ENCODE results near the gene GPR143.

Gene GPR143

DNA sequence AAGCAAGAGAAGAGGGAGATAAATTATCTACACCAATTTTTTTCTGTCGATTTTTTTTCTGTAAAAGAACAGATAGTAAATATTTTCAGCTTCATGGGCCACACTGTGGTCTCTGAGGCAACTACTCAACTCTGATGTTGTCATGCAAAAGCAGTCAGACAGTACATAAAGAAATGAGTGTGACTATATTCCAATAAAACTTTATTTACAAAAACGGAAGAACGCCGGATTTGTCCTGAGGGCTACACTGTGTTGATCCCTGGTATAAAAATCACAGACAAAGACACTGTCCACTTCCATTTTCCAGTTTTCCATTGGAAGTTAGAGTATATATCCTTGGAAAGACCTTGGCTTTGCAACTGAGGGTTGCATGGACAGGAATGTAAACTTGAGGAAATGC lies 18.0 kb downstream of the GPR143 start:
- no peak for FAIRE-seq
- TF ChIP-seq, protein P1, sequence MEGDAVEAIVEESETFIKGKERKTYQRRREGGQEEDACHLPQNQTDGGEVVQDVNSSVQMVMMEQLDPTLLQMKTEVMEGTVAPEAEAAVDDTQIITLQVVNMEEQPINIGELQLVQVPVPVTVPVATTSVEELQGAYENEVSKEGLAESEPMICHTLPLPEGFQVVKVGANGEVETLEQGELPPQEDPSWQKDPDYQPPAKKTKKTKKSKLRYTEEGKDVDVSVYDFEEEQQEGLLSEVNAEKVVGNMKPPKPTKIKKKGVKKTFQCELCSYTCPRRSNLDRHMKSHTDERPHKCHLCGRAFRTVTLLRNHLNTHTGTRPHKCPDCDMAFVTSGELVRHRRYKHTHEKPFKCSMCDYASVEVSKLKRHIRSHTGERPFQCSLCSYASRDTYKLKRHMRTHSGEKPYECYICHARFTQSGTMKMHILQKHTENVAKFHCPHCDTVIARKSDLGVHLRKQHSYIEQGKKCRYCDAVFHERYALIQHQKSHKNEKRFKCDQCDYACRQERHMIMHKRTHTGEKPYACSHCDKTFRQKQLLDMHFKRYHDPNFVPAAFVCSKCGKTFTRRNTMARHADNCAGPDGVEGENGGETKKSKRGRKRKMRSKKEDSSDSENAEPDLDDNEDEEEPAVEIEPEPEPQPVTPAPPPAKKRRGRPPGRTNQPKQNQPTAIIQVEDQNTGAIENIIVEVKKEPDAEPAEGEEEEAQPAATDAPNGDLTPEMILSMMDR (IDR thresholded peaks at IDR 0.05; ENCODE audit: insufficient read depth, missing control alignments): no peak

DNA sequence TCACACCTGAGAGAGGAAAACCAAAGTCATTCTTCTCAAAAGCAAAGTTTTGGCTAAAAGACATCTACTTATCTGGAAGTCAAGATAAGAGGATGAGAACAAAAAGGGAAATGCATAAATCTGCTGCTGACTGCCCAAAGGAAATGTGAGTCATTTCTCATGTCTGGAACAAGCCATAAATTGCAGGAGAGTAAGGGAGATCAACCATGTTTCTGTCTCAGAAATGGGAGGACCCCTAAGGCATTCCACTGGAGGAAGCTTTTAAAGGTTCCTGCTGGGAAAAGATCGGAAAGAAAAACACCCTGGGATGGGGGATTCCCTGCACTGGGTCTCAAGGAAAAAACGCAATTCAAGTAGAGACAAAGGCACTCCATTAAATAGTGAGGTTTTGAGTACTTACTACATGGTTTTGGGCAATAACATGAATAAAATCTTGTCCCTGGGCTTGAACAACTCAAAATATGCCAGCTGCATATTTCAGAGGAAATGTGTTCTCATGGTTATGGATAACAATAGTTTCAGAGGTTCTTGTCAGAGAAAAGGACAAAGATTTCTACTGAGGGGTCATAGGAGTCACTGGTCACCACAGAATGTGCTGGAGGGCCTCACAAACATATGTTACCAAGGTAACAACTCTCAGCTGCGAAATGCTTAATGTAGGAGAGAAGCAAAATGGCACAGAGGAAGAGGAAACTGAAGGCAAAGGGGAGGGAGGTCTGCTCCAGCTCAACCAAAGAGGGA lies 19.3 kb downstream of the GPR143 start:
- TF ChIP-seq, protein P1 (IDR thresholded peaks at IDR 0.05; ENCODE audit: insufficient read depth, missing control alignments): no peak
- FAIRE-seq: no peak
- DNase-seq (ENCODE audit: insufficient read length, low spot score): no peak

More for the DNA sequence above, 18.0 kb downstream of the GPR143 start:
- no peak for DNase-seq (ENCODE audit: insufficient read length, low spot score)

DNA sequence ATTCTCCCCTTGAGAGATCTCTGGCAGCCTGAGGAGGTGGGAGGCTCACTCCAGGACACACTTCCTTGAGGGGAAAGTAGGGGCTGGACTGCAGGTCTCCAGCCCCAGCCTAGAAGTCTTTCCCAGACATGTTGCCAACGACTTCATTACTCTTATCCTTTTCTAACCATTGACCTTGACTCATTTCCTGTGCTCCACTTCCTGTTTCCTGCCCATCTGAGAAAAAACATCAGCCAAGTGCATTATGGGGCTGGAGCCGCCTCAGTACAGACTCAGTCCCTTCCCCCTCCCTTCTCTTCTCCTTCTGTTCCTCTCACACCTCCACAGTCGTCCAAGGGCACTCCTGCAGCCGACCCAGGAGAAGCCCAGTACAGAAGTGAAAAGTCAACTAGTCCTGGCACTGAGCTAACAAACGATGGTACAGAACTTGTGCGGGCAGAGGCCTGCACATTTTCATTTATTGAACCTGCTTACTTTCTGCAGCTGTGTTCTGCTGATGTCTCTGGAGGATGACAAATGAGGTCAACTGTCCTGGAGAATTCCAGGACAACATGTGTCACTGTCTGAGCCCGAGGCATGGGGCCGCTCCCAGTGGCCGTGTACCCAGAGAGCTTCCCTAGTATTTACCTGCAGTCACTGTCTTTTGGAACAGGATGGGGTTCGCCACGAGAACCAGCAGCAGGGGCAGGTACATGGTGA lies 20.1 kb downstream of the GPR143 start:
- DNase-seq (ENCODE audit: insufficient read length, low spot score): no peak
- FAIRE-seq: no peak
- TF ChIP-seq, protein P1 (IDR thresholded peaks at IDR 0.05; ENCODE audit: insufficient read depth, missing control alignments): no peak

DNA sequence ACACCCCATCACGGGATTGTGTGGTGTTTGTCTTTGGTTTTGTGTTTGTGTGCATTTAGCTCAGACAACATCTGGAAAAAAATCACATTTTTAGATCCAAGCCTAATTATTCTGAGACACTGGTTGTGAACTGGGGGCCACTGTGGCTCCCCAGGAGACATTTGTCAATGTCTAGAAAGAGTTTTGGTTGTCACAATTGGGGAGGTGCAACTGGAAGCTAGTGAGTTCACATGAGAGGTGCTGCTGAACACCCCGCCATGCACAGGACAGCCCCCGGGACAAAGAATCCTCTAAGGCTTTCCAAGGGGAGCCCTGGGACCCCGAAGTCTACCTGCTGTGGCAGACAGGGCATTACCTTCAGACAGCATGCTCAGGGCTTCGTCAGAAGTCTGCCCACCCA lies 26.5 kb downstream of the GPR143 start:
- TF ChIP-seq, protein P1 (IDR thresholded peaks at IDR 0.05; ENCODE audit: insufficient read depth, missing control alignments): no peak
- DNase-seq (ENCODE audit: insufficient read length, low spot score): no peak
- FAIRE-seq: no peak

DNA sequence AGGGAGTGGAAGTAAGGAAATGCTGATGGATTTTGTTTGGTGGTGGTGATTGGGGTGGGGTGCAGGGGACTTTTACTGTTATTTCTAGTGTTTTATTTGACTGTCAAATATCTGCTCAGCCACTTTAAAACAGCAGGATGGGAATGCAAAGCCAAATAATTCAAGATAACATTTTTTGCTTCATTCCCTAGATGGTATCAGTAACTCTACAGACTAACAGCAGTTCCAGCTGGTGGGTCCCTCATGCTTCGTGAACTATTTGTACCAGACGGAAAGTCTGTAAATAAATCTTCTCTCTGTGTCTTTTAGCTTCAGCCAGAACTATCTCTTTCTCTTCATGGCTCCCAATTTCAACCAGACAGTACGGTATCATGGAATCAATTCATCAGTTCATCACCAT lies 27.5 kb downstream of the GPR143 start:
- TF ChIP-seq, protein P1 (IDR thresholded peaks at IDR 0.05; ENCODE audit: insufficient read depth, missing control alignments): no peak

DNA sequence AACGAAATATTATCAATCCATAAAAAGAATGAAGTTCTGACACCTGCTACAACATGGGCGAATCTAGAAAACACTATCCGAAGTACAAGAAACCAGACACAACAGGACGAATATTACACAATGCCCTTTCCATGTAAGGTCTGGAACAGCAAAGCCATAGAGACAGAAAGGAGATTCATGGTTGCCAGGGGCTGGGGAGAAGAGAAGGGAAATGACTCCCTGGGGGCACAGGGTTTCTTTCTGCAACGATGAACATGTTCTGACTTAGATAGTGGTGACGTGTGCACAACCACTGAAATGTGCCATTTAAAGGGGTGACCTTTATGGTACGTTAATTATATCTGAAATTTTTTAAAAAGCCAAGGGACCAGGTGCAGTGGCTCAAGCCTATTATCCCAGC lies 28.3 kb downstream of the GPR143 start:
- TF ChIP-seq, protein P1 (IDR thresholded peaks at IDR 0.05; ENCODE audit: insufficient read depth, missing control alignments): no peak
- FAIRE-seq (no peak), DNase-seq (ENCODE audit: insufficient read length, low spot score) (no peak)

More for the DNA sequence above, 27.5 kb downstream of the GPR143 start:
- DNase-seq (ENCODE audit: insufficient read length, low spot score): no peak
- no peak for FAIRE-seq

DNA sequence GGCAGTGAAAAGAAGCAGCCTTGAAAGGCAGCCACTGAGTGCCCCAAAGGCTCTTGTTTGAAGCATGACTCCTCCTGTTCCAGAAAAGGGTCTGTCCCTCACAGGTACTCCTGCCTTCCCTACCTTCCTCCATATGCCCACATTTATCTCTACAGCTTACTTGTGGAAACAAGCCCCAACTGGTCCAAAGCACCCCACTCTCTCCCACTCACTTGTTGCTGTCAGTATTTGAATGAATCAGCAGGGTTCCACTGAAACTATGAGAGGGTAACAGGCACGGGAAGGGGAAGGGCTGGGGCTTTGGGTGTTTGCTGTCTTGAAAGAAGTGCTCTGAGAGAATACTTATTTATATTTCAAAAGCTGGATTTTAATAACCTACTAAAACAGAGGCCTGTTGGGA lies 34.9 kb downstream of the GPR143 start:
- DNase-seq (ENCODE audit: insufficient read length, low spot score): no peak
- TF ChIP-seq, protein P1 (IDR thresholded peaks at IDR 0.05; ENCODE audit: insufficient read depth, missing control alignments): no peak
- FAIRE-seq: no peak
